ENCODE results near the gene TFPI2.

The TFPI2 gene

GRCh38 chr7:93851536-93851935 is 39.0 kb downstream of the TFPI2 start:
- no peak for DNase-seq

GRCh38 chr7:93843260-93843659 is 47.3 kb downstream of the TFPI2 start:
- DNase-seq, result no peak

GRCh38 chr7:93838966-93839365 is 51.6 kb downstream of the TFPI2 start:
- DNase-seq, result no peak

GRCh38 chr7:93837245-93837644 is 53.3 kb downstream of the TFPI2 start:
- no peak for DNase-seq

- no peak for DNase-seq
These were observed 54.4 kb downstream of the TFPI2 start for GRCh38 chr7:93836116-93836515.

- DNase-seq, result no peak
These were observed 54.9 kb downstream of the TFPI2 start for GRCh38 chr7:93835702-93836101.
